ENCODE results near the gene ESCO1. TPM values are rescaled to one million over a fixed set of nuclear protein-coding genes. Genes with fewer than 3 reads are reported as not detected.

ESCO1 gene
- total and polyA plus RNA-seq, 2 of the 13 experiments (the other 11 are each of a cell fraction or from before 2014, with no cell fraction given) = 6.3 to 19.4 TPM

DNA sequence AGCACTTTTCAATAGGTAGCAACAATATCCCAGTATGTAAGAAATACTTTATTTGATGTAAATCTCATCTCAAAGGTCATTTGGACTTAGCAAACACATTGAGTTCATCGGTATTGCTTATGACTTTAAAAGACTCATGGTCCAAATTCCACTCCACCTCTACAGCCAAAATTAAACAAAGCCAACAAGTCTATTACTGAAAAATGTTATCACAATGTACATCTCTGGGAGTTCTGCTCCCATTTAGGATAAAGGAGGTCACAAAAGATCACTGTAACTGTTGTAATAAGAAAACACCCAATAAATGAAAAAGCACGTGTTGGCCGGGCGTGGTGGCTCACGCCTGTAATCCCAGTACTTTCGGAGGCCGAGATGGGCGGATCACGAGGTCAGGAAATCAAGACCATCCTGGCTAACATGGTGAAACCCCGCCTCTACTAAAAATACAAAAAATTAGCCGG is 50.0 kb downstream of the ESCO1 start (continued):
- TF ChIP-seq, protein P1, sequence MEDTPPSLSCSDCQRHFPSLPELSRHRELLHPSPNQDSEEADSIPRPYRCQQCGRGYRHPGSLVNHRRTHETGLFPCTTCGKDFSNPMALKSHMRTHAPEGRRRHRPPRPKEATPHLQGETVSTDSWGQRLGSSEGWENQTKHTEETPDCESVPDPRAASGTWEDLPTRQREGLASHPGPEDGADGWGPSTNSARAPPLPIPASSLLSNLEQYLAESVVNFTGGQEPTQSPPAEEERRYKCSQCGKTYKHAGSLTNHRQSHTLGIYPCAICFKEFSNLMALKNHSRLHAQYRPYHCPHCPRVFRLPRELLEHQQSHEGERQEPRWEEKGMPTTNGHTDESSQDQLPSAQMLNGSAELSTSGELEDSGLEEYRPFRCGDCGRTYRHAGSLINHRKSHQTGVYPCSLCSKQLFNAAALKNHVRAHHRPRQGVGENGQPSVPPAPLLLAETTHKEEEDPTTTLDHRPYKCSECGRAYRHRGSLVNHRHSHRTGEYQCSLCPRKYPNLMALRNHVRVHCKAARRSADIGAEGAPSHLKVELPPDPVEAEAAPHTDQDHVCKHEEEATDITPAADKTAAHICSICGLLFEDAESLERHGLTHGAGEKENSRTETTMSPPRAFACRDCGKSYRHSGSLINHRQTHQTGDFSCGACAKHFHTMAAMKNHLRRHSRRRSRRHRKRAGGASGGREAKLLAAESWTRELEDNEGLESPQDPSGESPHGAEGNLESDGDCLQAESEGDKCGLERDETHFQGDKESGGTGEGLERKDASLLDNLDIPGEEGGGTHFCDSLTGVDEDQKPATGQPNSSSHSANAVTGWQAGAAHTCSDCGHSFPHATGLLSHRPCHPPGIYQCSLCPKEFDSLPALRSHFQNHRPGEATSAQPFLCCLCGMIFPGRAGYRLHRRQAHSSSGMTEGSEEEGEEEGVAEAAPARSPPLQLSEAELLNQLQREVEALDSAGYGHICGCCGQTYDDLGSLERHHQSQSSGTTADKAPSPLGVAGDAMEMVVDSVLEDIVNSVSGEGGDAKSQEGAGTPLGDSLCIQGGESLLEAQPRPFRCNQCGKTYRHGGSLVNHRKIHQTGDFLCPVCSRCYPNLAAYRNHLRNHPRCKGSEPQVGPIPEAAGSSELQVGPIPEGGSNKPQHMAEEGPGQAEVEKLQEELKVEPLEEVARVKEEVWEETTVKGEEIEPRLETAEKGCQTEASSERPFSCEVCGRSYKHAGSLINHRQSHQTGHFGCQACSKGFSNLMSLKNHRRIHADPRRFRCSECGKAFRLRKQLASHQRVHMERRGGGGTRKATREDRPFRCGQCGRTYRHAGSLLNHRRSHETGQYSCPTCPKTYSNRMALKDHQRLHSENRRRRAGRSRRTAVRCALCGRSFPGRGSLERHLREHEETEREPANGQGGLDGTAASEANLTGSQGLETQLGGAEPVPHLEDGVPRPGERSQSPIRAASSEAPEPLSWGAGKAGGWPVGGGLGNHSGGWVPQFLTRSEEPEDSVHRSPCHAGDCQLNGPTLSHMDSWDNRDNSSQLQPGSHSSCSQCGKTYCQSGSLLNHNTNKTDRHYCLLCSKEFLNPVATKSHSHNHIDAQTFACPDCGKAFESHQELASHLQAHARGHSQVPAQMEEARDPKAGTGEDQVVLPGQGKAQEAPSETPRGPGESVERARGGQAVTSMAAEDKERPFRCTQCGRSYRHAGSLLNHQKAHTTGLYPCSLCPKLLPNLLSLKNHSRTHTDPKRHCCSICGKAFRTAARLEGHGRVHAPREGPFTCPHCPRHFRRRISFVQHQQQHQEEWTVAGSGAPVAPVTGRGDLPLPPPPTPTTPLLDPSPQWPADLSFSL (CRISPR knock-in tag; IDR thresholded peaks at IDR 0.05) = no peak
- TF ChIP-seq CBX5 (CRISPR knock-in tag; IDR thresholded peaks at IDR 0.05; ENCODE audit: borderline replicate concordance) (no peak; the same call in 1 of the 2 replicates), IKZF4 (CRISPR knock-in tag; IDR thresholded peaks at IDR 0.05; ENCODE audit: borderline replicate concordance, low read depth, not compliant biosample characterization) (no peak), ZNF530 (CRISPR knock-in tag; IDR thresholded peaks at IDR 0.05; ENCODE audit: low read depth) (no peak), SPEN (CRISPR knock-in tag; IDR thresholded peaks at IDR 0.05; ENCODE audit: low read depth) (no peak), PHB2 (IDR thresholded peaks at IDR 0.05; ENCODE audit: partially characterized antibody) (no peak), FOSL2 (CRISPR knock-in tag; IDR thresholded peaks at IDR 0.05) (peak; percentile 24), NBN (conservative IDR thresholded peaks at IDR 0.05) (no peak), ZFP41 (CRISPR knock-in tag; IDR thresholded peaks at IDR 0.05; ENCODE audit: borderline replicate concordance) (no peak), ZNF891 (CRISPR knock-in tag; IDR thresholded peaks at IDR 0.05) (no peak), KDM1A (CRISPR knock-in tag; IDR thresholded peaks at IDR 0.05) (no peak; the same call in 1 of the 2 replicates), ZNF788 (CRISPR knock-in tag; IDR thresholded peaks at IDR 0.05; ENCODE audit: borderline replicate concordance) (0 out of 2 replicates have a peak, but pooled peaks have one; percentile 31), RFXAP (CRISPR knock-in tag; IDR thresholded peaks at IDR 0.05; ENCODE audit: borderline replicate concordance) (no peak), ZNF674 (CRISPR knock-in tag; IDR thresholded peaks at IDR 0.05; ENCODE audit: low read depth) (no peak)
- TF ChIP-seq, protein P2, sequence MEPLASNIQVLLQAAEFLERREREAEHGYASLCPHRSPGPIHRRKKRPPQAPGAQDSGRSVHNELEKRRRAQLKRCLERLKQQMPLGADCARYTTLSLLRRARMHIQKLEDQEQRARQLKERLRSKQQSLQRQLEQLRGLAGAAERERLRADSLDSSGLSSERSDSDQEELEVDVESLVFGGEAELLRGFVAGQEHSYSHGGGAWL (CRISPR knock-in tag; IDR thresholded peaks at IDR 0.05) = 0 out of 2 replicates have a peak, but pooled peaks have one; percentile 41
- TF ChIP-seq, protein P3, sequence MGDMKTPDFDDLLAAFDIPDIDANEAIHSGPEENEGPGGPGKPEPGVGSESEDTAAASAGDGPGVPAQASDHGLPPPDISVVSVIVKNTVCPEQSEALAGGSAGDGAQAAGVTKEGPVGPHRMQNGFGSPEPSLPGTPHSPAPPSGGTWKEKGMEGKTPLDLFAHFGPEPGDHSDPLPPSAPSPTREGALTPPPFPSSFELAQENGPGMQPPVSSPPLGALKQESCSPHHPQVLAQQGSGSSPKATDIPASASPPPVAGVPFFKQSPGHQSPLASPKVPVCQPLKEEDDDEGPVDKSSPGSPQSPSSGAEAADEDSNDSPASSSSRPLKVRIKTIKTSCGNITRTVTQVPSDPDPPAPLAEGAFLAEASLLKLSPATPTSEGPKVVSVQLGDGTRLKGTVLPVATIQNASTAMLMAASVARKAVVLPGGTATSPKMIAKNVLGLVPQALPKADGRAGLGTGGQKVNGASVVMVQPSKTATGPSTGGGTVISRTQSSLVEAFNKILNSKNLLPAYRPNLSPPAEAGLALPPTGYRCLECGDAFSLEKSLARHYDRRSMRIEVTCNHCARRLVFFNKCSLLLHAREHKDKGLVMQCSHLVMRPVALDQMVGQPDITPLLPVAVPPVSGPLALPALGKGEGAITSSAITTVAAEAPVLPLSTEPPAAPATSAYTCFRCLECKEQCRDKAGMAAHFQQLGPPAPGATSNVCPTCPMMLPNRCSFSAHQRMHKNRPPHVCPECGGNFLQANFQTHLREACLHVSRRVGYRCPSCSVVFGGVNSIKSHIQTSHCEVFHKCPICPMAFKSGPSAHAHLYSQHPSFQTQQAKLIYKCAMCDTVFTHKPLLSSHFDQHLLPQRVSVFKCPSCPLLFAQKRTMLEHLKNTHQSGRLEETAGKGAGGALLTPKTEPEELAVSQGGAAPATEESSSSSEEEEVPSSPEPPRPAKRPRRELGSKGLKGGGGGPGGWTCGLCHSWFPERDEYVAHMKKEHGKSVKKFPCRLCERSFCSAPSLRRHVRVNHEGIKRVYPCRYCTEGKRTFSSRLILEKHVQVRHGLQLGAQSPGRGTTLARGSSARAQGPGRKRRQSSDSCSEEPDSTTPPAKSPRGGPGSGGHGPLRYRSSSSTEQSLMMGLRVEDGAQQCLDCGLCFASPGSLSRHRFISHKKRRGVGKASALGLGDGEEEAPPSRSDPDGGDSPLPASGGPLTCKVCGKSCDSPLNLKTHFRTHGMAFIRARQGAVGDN (CRISPR knock-in tag; IDR thresholded peaks at IDR 0.05) = peak; percentile 68; the same call in 1 of the 2 replicates
